DND-41 (cell line): ENCODE results near the gene BMP2.

Source experiments
- CTCF ChIP-seq: IDR thresholded peaks from 2 replicates; pipeline ENCODE4 v1.5.1; 2012; ENCODE audit warnings: borderline replicate concordance, low read length, moderate library complexity, mild to moderate bottlenecking; ENCODE audit not compliant: poor library complexity, severe bottlenecking; ENCODE audit errors: extremely low read depth
- EZH2 ChIP-seq: IDR thresholded peaks from 3 replicates; pipeline ENCODE4 v1.6.1; 2012; ENCODE audit warnings: borderline replicate concordance, low read depth, mild to moderate bottlenecking, moderate library complexity, low read length, inconsistent platforms; ENCODE audit not compliant: severe bottlenecking

GRCh38 chr20:6767126-6767535 is 355 bp upstream of the BMP2 start:
- no peak for TF ChIP-seq CTCF
- TF ChIP-seq EZH2: no peak
